Liver (tissue), 9 donors: Measurements from ENCODE around the gene KCNJ1. TPM values are rescaled to one million over a fixed set of nuclear protein-coding genes. Genes with fewer than 3 reads are reported as not detected.

ENCODE experiments used
- DNase-seq: peaks from one replicate; pipeline ENCODE4 v3.0.0-alpha.2; 2017; ENCODE audit warnings: low spot score
- H3K27ac ChIP-seq, 2 donors: one replicate each; pipeline ENCODE4 v1.7.0; 2013; ENCODE audit warnings: inconsistent platforms in 2 of 2, low read length in 2 of 2, control low read depth in 1 of 2, low read depth in 1 of 2, mild to moderate bottlenecking in 1 of 2
- H3K27me3 ChIP-seq, 4 donors: one replicate each; pipeline versions ENCODE4 v1.6.1 to v1.7.0; 2013; ENCODE audit warnings: low read length in 3 of 4, inconsistent platforms in 1 of 4, mild to moderate bottlenecking in 1 of 4, moderate library complexity in 1 of 4; ENCODE audit not compliant: control insufficient read depth in 4 of 4, insufficient read depth in 4 of 4
- H3K36me3 ChIP-seq, 4 donors: one replicate each; pipeline versions ENCODE4 v1.6.1 to v1.7.0; 2013; ENCODE audit warnings: low read length in 3 of 4, mild to moderate bottlenecking in 3 of 4, low read depth in 1 of 4, moderate library complexity in 1 of 4; ENCODE audit not compliant: control insufficient read depth in 4 of 4, insufficient read depth in 3 of 4
- H3K4me1 ChIP-seq, 4 donors: one replicate each; pipeline versions ENCODE4 v1.6.1 to v1.7.0; 2013; ENCODE audit warnings: low read length in 3 of 4, mild to moderate bottlenecking in 3 of 4, moderate library complexity in 1 of 4; ENCODE audit not compliant: control insufficient read depth in 4 of 4, insufficient read depth in 4 of 4
- H3K4me3 ChIP-seq, 3 donors: one replicate each; pipeline versions ENCODE4 v1.6.1 to v1.7.0; 2013; ENCODE audit warnings: low read length in 3 of 3, control low read depth in 1 of 3, low read depth in 1 of 3, mild to moderate bottlenecking in 1 of 3
- H3K9ac ChIP-seq, 2 donors: one replicate each; pipeline ENCODE4 v1.7.0; 2013; ENCODE audit warnings: low read length in 2 of 2, mild to moderate bottlenecking in 2 of 2, moderate library complexity in 2 of 2, control low read depth in 1 of 2, low read depth in 1 of 2
- H3K9me3 ChIP-seq, 4 donors: one replicate each; pipeline versions ENCODE4 v1.6.1 to v1.7.0; 2013; ENCODE audit warnings: low read length in 3 of 4; ENCODE audit not compliant: control insufficient read depth in 4 of 4
- EGR1 ChIP-seq, 2 donors: IDR thresholded peaks; 2 replicates each; pipeline ENCODE4 v1.6.1; 2016 to 2018; ENCODE audit warnings: antibody characterized with exemption in 2 of 2, low read depth in 2 of 2
- FOXA1 ChIP-seq: IDR thresholded peaks from 2 replicates; pipeline ENCODE4 v1.6.1; 2016; ENCODE audit warnings: antibody characterized with exemption
- FOXA2 ChIP-seq: IDR thresholded peaks from 2 replicates; pipeline ENCODE4 v1.6.1; 2016; ENCODE audit warnings: antibody characterized with exemption
- GABPA ChIP-seq, 2 donors: IDR thresholded peaks in 1 of 2; conservative IDR thresholded peaks in 1 of 2; 2 replicates each; pipeline ENCODE4 v1.6.1; 2016; ENCODE audit warnings: antibody characterized with exemption in 2 of 2, mild to moderate bottlenecking in 1 of 2, moderate library complexity in 1 of 2
- HNF4A ChIP-seq, 2 donors: conservative IDR thresholded peaks; 2 replicates each; pipeline ENCODE4 v1.6.1; 2016; ENCODE audit warnings: antibody characterized with exemption in 2 of 2, mild to moderate bottlenecking in 2 of 2
- HNF4G ChIP-seq: IDR thresholded peaks from 2 replicates; pipeline ENCODE4 v1.6.1; 2016; ENCODE audit warnings: antibody characterized with exemption
- JUND ChIP-seq, 2 donors: IDR thresholded peaks; 2 replicates each; pipeline ENCODE4 v1.6.1; 2016; ENCODE audit warnings: antibody characterized with exemption in 2 of 2
- NR2F2 ChIP-seq: IDR thresholded peaks from 2 replicates; pipeline ENCODE4 v1.6.1; 2016; ENCODE audit warnings: antibody characterized with exemption
- RAD21 ChIP-seq, 2 donors: IDR thresholded peaks; 2 replicates each; pipeline ENCODE4 v1.6.1; 2016; ENCODE audit warnings: antibody characterized with exemption in 2 of 2, mild to moderate bottlenecking in 2 of 2
- RXRA ChIP-seq, 2 donors: IDR thresholded peaks; 2 replicates each; pipeline ENCODE4 v1.6.1; 2017 to 2018; ENCODE audit warnings: antibody characterized with exemption in 2 of 2, mild to moderate bottlenecking in 1 of 2
- SP1 ChIP-seq: IDR thresholded peaks from 2 replicates; pipeline ENCODE4 v1.6.1; 2018; ENCODE audit warnings: antibody characterized with exemption, mild to moderate bottlenecking
- TAF1 ChIP-seq: conservative IDR thresholded peaks from 2 replicates; pipeline ENCODE4 v1.6.1; 2016; ENCODE audit warnings: antibody characterized with exemption, mild to moderate bottlenecking
- YY1 ChIP-seq: IDR thresholded peaks from 2 replicates; pipeline ENCODE4 v1.6.1; 2016; ENCODE audit warnings: antibody characterized with exemption, mild to moderate bottlenecking
- WGBS: extraction: QIAGEN DNeasy Blood & Tissue Kit; methylation state at CpG from one replicate; pipeline ENCODE4 v1.1.7; 2013; 5-methylcytosine and 5-hydroxymethylcytosine counted together
- polyA plus RNA-seq, 2 donors: library from polyadenylated mRNA; stranded (reverse) in 1 of 2; unstranded in 1 of 2; fragments of 200-250 nt in 1 of 2; fragments of >200 nt in 1 of 2; fragmentation: Nextera tagmentation in 1 of 2; extraction: Ambion mirVana in 1 of 2; gene quantifications; one replicate each; pipeline versions ENCODE4 v1.2.1 to v1.2.3, GENCODE V29; 2013 to 2015
- total RNA-seq, 2 donors: library from RNA; depleted of rRNA; stranded (reverse); fragments of >200 nt; gene quantifications; one replicate each; pipeline ENCODE4 v1.2.3, GENCODE V29; 2014
- TF ChIP-seq, protein P1 (sequence below): fragments of 150-350 bp; IDR thresholded peaks from 2 replicates; pipeline ENCODE4 v1.5.1; 2017; ENCODE audit warnings: improper control_type of control experiment, low read depth, low read length; ENCODE audit not compliant: missing input control
- TF ChIP-seq, protein P2 (sequence below): IDR thresholded peaks from 2 replicates; pipeline ENCODE4 v1.6.1; 2016; ENCODE audit warnings: antibody characterized with exemption
- TF ChIP-seq, protein P3 (sequence below): IDR thresholded peaks from 2 replicates; pipeline ENCODE4 v1.6.1; 2016; ENCODE audit warnings: antibody characterized with exemption
- TF ChIP-seq, protein P4 (sequence below): IDR thresholded peaks from 2 replicates; pipeline ENCODE4 v1.6.1; 2016; ENCODE audit warnings: antibody characterized with exemption
- TF ChIP-seq, protein P5 (sequence below): IDR thresholded peaks from 2 replicates; pipeline ENCODE4 v1.6.1; 2016; ENCODE audit warnings: antibody characterized with exemption, mild to moderate bottlenecking
- donor health status: healthy.
- donor health status: healthy.
- donor health status: healthy.
- donor health status: healthy.
- donor health status: healthy.

The KCNJ1 gene
- total and polyA plus RNA-seq, 4 donors = 0.14 to 0.23 TPM; not detected in 2

DNA sequence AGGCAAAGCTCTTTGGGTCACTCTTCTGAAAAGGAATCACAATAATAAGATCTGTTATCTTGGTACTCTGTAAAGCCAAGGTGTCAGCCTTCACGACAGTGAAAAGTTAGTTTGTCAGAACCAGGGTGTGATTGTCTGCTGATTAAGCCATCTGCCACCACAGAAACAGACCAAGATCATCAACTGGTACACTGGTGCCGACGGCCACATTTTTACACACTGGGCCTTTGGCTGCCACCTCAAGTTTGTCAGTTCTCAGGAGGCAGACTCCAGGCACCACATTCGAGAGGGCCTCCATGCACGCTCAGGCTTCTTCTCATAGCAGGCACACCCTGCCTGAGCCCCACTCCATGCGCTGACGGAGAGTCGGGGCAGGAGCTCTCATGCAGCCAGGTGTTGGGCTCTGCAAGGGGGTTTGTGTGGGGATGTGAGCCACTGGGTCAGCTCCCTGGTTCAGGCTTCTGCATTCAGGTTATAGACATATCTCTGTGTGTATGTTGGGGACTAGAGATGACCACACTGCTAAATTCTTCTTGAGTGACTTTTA, 66.2 kb downstream of the KCNJ1 start:
- no peak overlapping the region for H3K27ac ChIP-seq
- no peaks in the 10 kb centered on the region for H3K4me1 ChIP-seq
- no peak for DNase-seq
- no peaks in the 10 kb centered on the region for H3K27me3 ChIP-seq
- H3K36me3 ChIP-seq = no peaks in the 10 kb centered on the region
- H3K9ac ChIP-seq = no peak overlapping the region
- 93% methylated on average over 8 of the region's 8 CpGs for WGBS
- no peak overlapping the region for H3K4me3 ChIP-seq
- no peak for TF ChIP-seq GABPA (IDR thresholded peaks at IDR 0.05 in 1 of 2, conservative IDR thresholded peaks at IDR 0.05 in 1 of 2)
- TF ChIP-seq FOXA2 = no peak
- no peak for TF ChIP-seq JUND (IDR thresholded peaks at IDR 0.05)
- TF ChIP-seq RXRA (IDR thresholded peaks at IDR 0.05) = no peak
- no peak for TF ChIP-seq FOXA1
- no peak for TF ChIP-seq SP1
- TF ChIP-seq, protein P1, sequence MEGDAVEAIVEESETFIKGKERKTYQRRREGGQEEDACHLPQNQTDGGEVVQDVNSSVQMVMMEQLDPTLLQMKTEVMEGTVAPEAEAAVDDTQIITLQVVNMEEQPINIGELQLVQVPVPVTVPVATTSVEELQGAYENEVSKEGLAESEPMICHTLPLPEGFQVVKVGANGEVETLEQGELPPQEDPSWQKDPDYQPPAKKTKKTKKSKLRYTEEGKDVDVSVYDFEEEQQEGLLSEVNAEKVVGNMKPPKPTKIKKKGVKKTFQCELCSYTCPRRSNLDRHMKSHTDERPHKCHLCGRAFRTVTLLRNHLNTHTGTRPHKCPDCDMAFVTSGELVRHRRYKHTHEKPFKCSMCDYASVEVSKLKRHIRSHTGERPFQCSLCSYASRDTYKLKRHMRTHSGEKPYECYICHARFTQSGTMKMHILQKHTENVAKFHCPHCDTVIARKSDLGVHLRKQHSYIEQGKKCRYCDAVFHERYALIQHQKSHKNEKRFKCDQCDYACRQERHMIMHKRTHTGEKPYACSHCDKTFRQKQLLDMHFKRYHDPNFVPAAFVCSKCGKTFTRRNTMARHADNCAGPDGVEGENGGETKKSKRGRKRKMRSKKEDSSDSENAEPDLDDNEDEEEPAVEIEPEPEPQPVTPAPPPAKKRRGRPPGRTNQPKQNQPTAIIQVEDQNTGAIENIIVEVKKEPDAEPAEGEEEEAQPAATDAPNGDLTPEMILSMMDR = no peak
- TF ChIP-seq, protein P2, sequence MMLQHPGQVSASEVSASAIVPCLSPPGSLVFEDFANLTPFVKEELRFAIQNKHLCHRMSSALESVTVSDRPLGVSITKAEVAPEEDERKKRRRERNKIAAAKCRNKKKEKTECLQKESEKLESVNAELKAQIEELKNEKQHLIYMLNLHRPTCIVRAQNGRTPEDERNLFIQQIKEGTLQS = no peak
- TF ChIP-seq, protein P3, sequence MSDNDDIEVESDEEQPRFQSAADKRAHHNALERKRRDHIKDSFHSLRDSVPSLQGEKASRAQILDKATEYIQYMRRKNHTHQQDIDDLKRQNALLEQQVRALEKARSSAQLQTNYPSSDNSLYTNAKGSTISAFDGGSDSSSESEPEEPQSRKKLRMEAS = no peak
- no peak for TF ChIP-seq HNF4A (conservative IDR thresholded peaks at IDR 0.05)
- no peak for TF ChIP-seq TAF1
- TF ChIP-seq HNF4G = no peak
- no peak for TF ChIP-seq YY1
- no peaks in the 10 kb centered on the region for H3K9me3 ChIP-seq

DNA sequence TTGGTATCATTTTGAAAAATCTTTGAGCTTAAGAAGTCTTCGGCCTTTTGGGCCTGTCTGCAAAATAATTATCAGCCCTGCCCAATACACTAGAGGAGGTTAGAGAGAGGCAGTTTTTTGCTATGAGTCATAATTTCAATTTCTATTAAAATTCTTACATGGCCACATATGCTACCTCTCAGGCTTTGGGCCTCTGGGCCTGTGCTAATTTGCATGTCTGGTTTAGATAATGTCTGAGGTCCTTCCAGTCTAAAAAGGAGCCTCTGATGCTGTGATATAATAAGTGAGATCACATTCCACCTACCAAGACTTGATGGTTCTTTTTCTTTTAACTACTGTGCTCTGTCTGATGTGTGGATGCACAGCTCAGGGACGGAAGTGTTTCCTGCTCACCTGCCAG, 70.8 kb downstream of the KCNJ1 start:
- Histone ChIP-seq H3K4me3 (no peak overlapping the region), H3K27ac (no peak overlapping the region), H3K27me3 (no peaks in the 10 kb centered on the region), H3K9me3 (no peaks in the 10 kb centered on the region), H3K36me3 (no peaks in the 10 kb centered on the region), H3K9ac (no peak overlapping the region), H3K4me1 (no peaks in the 10 kb centered on the region)
- TF ChIP-seq, protein P4, sequence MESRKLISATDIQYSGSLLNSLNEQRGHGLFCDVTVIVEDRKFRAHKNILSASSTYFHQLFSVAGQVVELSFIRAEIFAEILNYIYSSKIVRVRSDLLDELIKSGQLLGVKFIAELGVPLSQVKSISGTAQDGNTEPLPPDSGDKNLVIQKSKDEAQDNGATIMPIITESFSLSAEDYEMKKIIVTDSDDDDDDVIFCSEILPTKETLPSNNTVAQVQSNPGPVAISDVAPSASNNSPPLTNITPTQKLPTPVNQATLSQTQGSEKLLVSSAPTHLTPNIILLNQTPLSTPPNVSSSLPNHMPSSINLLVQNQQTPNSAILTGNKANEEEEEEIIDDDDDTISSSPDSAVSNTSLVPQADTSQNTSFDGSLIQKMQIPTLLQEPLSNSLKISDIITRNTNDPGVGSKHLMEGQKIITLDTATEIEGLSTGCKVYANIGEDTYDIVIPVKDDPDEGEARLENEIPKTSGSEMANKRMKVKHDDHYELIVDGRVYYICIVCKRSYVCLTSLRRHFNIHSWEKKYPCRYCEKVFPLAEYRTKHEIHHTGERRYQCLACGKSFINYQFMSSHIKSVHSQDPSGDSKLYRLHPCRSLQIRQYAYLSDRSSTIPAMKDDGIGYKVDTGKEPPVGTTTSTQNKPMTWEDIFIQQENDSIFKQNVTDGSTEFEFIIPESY = no peak
- TF ChIP-seq FOXA2 (no peak), HNF4G (no peak), EGR1 (IDR thresholded peaks at IDR 0.05; ENCODE audit: low read depth in 2 of 2) (no peak), TAF1 (no peak), GABPA (IDR thresholded peaks at IDR 0.05 in 1 of 2, conservative IDR thresholded peaks at IDR 0.05 in 1 of 2) (no peak), FOXA1 (no peak), RXRA (IDR thresholded peaks at IDR 0.05) (no peak), NR2F2 (no peak), RAD21 (IDR thresholded peaks at IDR 0.05) (no peak), JUND (IDR thresholded peaks at IDR 0.05) (no peak), YY1 (no peak)
- TF ChIP-seq, protein P2 = no peak
- TF ChIP-seq, protein P5, sequence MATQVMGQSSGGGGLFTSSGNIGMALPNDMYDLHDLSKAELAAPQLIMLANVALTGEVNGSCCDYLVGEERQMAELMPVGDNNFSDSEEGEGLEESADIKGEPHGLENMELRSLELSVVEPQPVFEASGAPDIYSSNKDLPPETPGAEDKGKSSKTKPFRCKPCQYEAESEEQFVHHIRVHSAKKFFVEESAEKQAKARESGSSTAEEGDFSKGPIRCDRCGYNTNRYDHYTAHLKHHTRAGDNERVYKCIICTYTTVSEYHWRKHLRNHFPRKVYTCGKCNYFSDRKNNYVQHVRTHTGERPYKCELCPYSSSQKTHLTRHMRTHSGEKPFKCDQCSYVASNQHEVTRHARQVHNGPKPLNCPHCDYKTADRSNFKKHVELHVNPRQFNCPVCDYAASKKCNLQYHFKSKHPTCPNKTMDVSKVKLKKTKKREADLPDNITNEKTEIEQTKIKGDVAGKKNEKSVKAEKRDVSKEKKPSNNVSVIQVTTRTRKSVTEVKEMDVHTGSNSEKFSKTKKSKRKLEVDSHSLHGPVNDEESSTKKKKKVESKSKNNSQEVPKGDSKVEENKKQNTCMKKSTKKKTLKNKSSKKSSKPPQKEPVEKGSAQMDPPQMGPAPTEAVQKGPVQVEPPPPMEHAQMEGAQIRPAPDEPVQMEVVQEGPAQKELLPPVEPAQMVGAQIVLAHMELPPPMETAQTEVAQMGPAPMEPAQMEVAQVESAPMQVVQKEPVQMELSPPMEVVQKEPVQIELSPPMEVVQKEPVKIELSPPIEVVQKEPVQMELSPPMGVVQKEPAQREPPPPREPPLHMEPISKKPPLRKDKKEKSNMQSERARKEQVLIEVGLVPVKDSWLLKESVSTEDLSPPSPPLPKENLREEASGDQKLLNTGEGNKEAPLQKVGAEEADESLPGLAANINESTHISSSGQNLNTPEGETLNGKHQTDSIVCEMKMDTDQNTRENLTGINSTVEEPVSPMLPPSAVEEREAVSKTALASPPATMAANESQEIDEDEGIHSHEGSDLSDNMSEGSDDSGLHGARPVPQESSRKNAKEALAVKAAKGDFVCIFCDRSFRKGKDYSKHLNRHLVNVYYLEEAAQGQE = no peak
- TF ChIP-seq, protein P1 = no peak
- TF ChIP-seq, protein P3 = no peak
- no peak for DNase-seq
- 92% methylated on average over 2 of the region's 2 CpGs for WGBS
